ACC112 (cell line): ENCODE measurements around the gene PRAMEF11.
"Not testable (repeated sequence)": the region's sequence is repeated elsewhere in the genome, so short reads cannot be mapped to it uniquely, and the experiment has no call there.

Experiments used
- H2AFZ ChIP-seq: fragments of 200-600 bp; sonication (generic); one replicate; pipeline ENCODE4 v1.6.0; 2017; ENCODE audit warnings: antibody characterized with exemption, low read length; ENCODE audit not compliant: unreplicated experiment
- H3K27ac ChIP-seq: fragments of 200-600 bp; sonication (generic); 2 replicates; pipeline ENCODE4 v1.5.1; 2014; ENCODE audit warnings: low read depth, mild to moderate bottlenecking, antibody characterized with exemption, low read length, moderate library complexity
- H3K27me3 ChIP-seq: fragments of 200-600 bp; sonication (generic); 2 replicates; pipeline ENCODE4 v1.6.1; 2014; ENCODE audit warnings: mild to moderate bottlenecking, antibody characterized with exemption, low read length, moderate library complexity, mixed read lengths; ENCODE audit not compliant: insufficient read depth
- H3K36me3 ChIP-seq: fragments of 200-600 bp; sonication (generic); 2 replicates; pipeline ENCODE4 v1.6.1; 2016; ENCODE audit warnings: mild to moderate bottlenecking, antibody characterized with exemption, low read length, moderate library complexity, mixed read lengths; ENCODE audit not compliant: insufficient read depth
- H3K4me1 ChIP-seq: fragments of 200-600 bp; sonication (generic); one replicate; pipeline ENCODE4 v1.6.1; 2016; ENCODE audit warnings: low read length, mixed read lengths; ENCODE audit not compliant: insufficient read depth, unreplicated experiment, control insufficient read depth
- H3K4me3 ChIP-seq: fragments of 200-600 bp; sonication (generic); 2 replicates; pipeline ENCODE4 v1.5.1; 2014; ENCODE audit warnings: mild to moderate bottlenecking, low read depth, low read length
- H3K79me2 ChIP-seq: fragments of 200-600 bp; sonication (generic); one replicate; pipeline ENCODE4 v1.6.0; 2016; ENCODE audit warnings: low read length; ENCODE audit not compliant: control insufficient read depth, unreplicated experiment, insufficient read depth

Gene PRAMEF11

GRCh38 chr1:12799730-12800129, 31.5 kb downstream of the PRAMEF11 start:
- Histone ChIP-seq H3K79me2 (no peaks in the 10 kb centered on the region), H3K36me3 (no peaks in the 10 kb centered on the region), H3K27me3 (no peaks in the 10 kb centered on the region), H3K27ac (no peak overlapping the region), H2AFZ (no peak overlapping the region), H3K4me3 (no peak overlapping the region), H3K4me1 (no peaks in the 10 kb centered on the region)

GRCh38 chr1:12798911-12799310, 32.3 kb downstream of the PRAMEF11 start:
- no peak overlapping the region for H3K4me3 ChIP-seq

GRCh38 chr1:12791097-12791496, 40.1 kb downstream of the PRAMEF11 start, which contains the start of gene PRAMEF1:
PRAMEF1 (plus strand) TSS chr1:12791397; CDS start chr1:12793228, 1,831 bp downstream.
- not testable (repeated sequence) for H3K36me3 ChIP-seq, H3K27ac ChIP-seq, H3K79me2 ChIP-seq, H3K4me3 ChIP-seq, H3K4me1 ChIP-seq, H2AFZ ChIP-seq, H3K27me3 ChIP-seq

More at GRCh38 chr1:12798911-12799310, 32.3 kb downstream of the PRAMEF11 start:
- H3K36me3 ChIP-seq = no peaks in the 10 kb centered on the region
- no peak overlapping the region for H3K27ac ChIP-seq
- H3K27me3 ChIP-seq = no peaks in the 10 kb centered on the region
- no peak overlapping the region for H2AFZ ChIP-seq
- no peaks in the 10 kb centered on the region for H3K79me2 ChIP-seq
- no peaks in the 10 kb centered on the region for H3K4me1 ChIP-seq

- not testable (repeated sequence) for H3K27ac ChIP-seq, H3K27me3 ChIP-seq, H3K79me2 ChIP-seq
These were observed 46.5 kb downstream of the PRAMEF11 start for GRCh38 chr1:12784729-12785128.

DNA sequence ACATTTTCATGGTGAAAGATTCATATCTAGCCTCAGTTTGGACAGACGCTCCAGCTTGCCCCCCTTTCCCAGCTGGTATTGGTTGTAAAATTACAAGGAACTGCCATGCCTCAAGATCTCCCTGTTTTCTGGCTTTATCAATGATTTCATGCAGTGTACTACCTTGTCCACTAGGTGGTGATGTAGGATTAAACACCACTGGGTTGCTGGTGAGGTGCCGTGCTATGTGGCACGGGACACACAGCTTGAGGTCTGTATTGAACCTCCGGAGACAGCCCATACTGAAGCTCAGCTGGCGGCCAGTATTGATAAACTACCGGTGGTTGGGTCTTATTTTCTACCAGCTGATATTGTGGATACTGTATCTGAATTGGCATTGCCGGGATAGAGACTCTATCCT, 47.4 kb downstream of the PRAMEF11 start:
- H3K4me1 ChIP-seq, H3K36me3 ChIP-seq, H3K27me3 ChIP-seq, H2AFZ ChIP-seq, H3K27ac ChIP-seq, H3K79me2 ChIP-seq, H3K4me3 ChIP-seq: not testable (repeated sequence)

More at GRCh38 chr1:12784729-12785128, 46.5 kb downstream of the PRAMEF11 start:
- not testable (repeated sequence) for H3K4me3 ChIP-seq, H3K4me1 ChIP-seq, H2AFZ ChIP-seq, H3K36me3 ChIP-seq

GRCh38 chr1:12781488-12781887, 49.7 kb downstream of the PRAMEF11 start:
- not testable (repeated sequence) for H3K4me3 ChIP-seq, H3K27ac ChIP-seq, H3K27me3 ChIP-seq

GRCh38 chr1:12778907-12779306, 52.3 kb downstream of the PRAMEF11 start:
- Histone ChIP-seq H3K27me3 (peaks cover 5% of the 10 kb centered on the region; the same call in 1 of the 2 replicates), H2AFZ (no peak overlapping the region), H3K27ac (no peak overlapping the region), H3K79me2 (no peaks in the 10 kb centered on the region), H3K4me1 (no peaks in the 10 kb centered on the region), H3K36me3 (no peaks in the 10 kb centered on the region), H3K4me3 (no peak overlapping the region)

More at GRCh38 chr1:12781488-12781887, 49.7 kb downstream of the PRAMEF11 start:
- not testable (repeated sequence) for H2AFZ ChIP-seq, H3K79me2 ChIP-seq, H3K36me3 ChIP-seq, H3K4me1 ChIP-seq

- Histone ChIP-seq H3K4me1 (no peaks in the 10 kb centered on the region), H3K79me2 (no peaks in the 10 kb centered on the region), H3K4me3 (no peak overlapping the region), H3K27ac (no peak overlapping the region), H2AFZ (no peak overlapping the region), H3K27me3 (peaks cover 5% of the 10 kb centered on the region; the same call in 1 of the 2 replicates), H3K36me3 (no peaks in the 10 kb centered on the region)
These were observed 53.1 kb downstream of the PRAMEF11 start for GRCh38 chr1:12778061-12778460.

DNA sequence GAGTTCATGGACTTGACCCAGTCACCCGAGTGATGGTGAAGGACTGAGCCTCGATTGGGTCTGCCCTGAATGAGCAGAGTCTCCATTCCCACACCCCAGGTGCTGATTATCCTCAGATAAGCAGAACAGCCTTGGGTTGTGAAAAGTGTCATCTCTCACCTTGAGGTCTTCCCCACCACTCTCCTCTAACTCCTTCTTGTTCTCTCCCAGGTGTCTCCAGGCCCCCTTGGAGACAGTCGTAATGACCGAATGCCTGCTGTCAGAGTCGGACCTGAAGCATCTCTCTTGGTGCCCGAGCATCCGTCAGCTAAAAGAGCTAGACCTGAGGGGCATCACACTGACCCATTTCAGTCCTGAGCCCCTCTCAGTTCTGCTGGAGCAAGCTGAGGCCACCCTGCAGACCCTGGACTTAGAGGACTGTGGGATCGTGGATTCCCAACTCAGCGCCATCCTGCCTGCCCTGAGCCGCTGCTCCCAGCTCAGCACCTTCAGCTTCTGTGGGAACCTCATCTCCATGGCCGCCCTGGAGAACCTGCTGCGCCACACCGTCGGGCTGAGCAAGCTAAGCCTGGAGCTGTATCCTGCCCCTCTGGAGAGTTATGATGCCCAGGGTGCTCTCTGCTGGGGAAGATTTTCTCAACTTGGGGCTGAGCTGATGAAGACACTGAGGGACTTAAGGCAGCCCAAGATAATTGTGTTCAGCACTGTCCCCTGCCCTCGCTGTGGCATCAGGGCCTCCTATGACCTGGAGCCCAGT, 54.2 kb downstream of the PRAMEF11 start:
- no peaks in the 10 kb centered on the region for H3K36me3 ChIP-seq
- no peaks in the 10 kb centered on the region for H3K4me1 ChIP-seq
- H2AFZ ChIP-seq = no peak overlapping the region
- H3K79me2 ChIP-seq = no peaks in the 10 kb centered on the region
- H3K27me3 ChIP-seq = peaks cover 5% of the 10 kb centered on the region; the same call in 1 of the 2 replicates
- no peak overlapping the region for H3K4me3 ChIP-seq
- no peak overlapping the region for H3K27ac ChIP-seq

GRCh38 chr1:12775443-12775842, 55.8 kb downstream of the PRAMEF11 start:
- H2AFZ ChIP-seq = no peak overlapping the region
- no peaks in the 10 kb centered on the region for H3K36me3 ChIP-seq
- no peaks in the 10 kb centered on the region for H3K79me2 ChIP-seq
- no peak overlapping the region for H3K27ac ChIP-seq
- H3K4me3 ChIP-seq = no peak overlapping the region
- peaks cover 7% of the 10 kb centered on the region; the same call in 1 of the 2 replicates for H3K27me3 ChIP-seq
- H3K4me1 ChIP-seq = no peaks in the 10 kb centered on the region

DNA sequence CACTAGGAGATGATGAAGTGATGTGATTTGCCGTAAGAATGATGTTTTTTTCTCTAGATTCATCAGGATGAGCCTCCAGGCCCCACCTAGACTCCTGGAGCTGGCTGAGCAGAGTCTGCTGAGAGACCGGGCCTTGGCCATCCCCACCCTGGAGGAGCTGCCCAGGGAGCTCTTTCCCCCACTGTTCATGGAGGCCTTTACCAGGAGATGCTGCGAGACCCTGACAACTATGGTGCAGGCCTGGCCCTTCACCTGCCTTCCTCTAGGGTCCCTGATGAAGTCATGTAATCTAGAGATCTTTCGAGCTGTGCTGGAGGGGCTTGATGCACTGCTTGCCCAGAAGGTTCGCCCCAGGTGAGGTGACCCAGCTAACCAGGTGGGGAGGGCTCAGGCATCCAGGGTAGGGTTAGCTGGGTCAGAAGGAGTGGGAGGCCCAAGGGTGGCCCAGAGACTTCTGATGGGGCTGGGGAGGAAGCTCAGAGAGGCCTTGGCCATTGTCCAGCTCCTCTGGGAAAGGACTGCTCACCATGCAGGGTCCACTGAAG, 56.3 kb downstream of the PRAMEF11 start:
- H3K27me3 ChIP-seq = peaks cover 7% of the 10 kb centered on the region; the same call in 1 of the 2 replicates
- no peaks in the 10 kb centered on the region for H3K4me1 ChIP-seq
- H2AFZ ChIP-seq = no peak overlapping the region
- no peak overlapping the region for H3K27ac ChIP-seq
- no peaks in the 10 kb centered on the region for H3K79me2 ChIP-seq
- no peak overlapping the region for H3K4me3 ChIP-seq
- H3K36me3 ChIP-seq = no peaks in the 10 kb centered on the region
